H1 (cell line): ENCODE results near the gene SNRPB2.

Experiments used
- CEBPB ChIP-seq: IDR thresholded peaks from 2 replicates; pipeline ENCODE4 v1.6.1; 2012; ENCODE audit warnings: low read depth, low read length
- EGR1 ChIP-seq: IDR thresholded peaks from 2 replicates; pipeline ENCODE4 v1.6.1; 2011; ENCODE audit warnings: low read depth, low read length, borderline replicate concordance
- RXRA ChIP-seq: IDR thresholded peaks from 2 replicates; pipeline ENCODE4 v1.6.1; 2011; ENCODE audit warnings: low read depth, mild to moderate bottlenecking, low read length, moderate library complexity; ENCODE audit not compliant: insufficient read depth
- TF ChIP-seq, protein P1 (sequence below), 3 experiments: IDR thresholded peaks; 1 replicate in 2 of 3; 2 replicates in 1 of 3; pipeline versions ENCODE4 v1.5.1 to v1.6.1; 2011; ENCODE audit warnings: low read length in 3 of 3, mild to moderate bottlenecking in 3 of 3, inconsistent platforms in 2 of 3, low read depth in 1 of 3, moderate library complexity in 1 of 3; ENCODE audit not compliant: insufficient read depth in 1 of 3; ENCODE audit errors: control extremely low read depth in 1 of 3

GRCh38 chr20:16711661-16712258 lies 18.1 kb upstream of the SNRPB2 start:
- TF ChIP-seq CEBPB (peak; percentile 82), EGR1 (no peak), RXRA (no peak)
- TF ChIP-seq, protein P1, sequence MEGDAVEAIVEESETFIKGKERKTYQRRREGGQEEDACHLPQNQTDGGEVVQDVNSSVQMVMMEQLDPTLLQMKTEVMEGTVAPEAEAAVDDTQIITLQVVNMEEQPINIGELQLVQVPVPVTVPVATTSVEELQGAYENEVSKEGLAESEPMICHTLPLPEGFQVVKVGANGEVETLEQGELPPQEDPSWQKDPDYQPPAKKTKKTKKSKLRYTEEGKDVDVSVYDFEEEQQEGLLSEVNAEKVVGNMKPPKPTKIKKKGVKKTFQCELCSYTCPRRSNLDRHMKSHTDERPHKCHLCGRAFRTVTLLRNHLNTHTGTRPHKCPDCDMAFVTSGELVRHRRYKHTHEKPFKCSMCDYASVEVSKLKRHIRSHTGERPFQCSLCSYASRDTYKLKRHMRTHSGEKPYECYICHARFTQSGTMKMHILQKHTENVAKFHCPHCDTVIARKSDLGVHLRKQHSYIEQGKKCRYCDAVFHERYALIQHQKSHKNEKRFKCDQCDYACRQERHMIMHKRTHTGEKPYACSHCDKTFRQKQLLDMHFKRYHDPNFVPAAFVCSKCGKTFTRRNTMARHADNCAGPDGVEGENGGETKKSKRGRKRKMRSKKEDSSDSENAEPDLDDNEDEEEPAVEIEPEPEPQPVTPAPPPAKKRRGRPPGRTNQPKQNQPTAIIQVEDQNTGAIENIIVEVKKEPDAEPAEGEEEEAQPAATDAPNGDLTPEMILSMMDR (IDR thresholded peaks at IDR 0.05; ENCODE audit: control extremely low read depth in 1 of 3, insufficient read depth in 1 of 3, low read depth in 1 of 3, low read length in 3 of 3): no peak
